ENCODE data around the gene HOXA6.

The HOXA6 gene

GRCh38 chr7:27106901-27107240 is 40.7 kb downstream of the HOXA6 start:
- Histone ChIP-seq H3K9me3 (ENCODE audit: low read length) (peaks cover 2% of the 10 kb centered on the region), H3K36me3 (ENCODE audit: insufficient read depth, low read length) (no peaks in the 10 kb centered on the region), H3K4me3 (ENCODE audit: low read length) (no peak overlapping the region), H2AFZ (ENCODE audit: low read depth, low read length) (peak overlapping the region; percentile 17), H3K4me1 (ENCODE audit: insufficient read depth, low read length) (peaks cover 5% of the 10 kb centered on the region), H3K27me3 (ENCODE audit: insufficient read depth, low read length) (peaks cover 97% of the 10 kb centered on the region)

GRCh38 chr7:27106181-27106900 is 41.2 kb downstream of the HOXA6 start:
- Histone ChIP-seq H3K9me3 (ENCODE audit: low read length) (peaks cover 2% of the 10 kb centered on the region), H3K4me1 (ENCODE audit: insufficient read depth, low read length) (peaks cover 5% of the 10 kb centered on the region), H3K27me3 (ENCODE audit: insufficient read depth, low read length) (peaks cover 97% of the 10 kb centered on the region), H3K4me3 (ENCODE audit: low read length) (no peak overlapping the region), H3K36me3 (ENCODE audit: insufficient read depth, low read length) (no peaks in the 10 kb centered on the region), H2AFZ (ENCODE audit: low read depth, low read length) (peak overlapping the region; percentile 17)

GRCh38 chr7:27105301-27106031 is 42.1 kb downstream of the HOXA6 start:
- H3K27me3 ChIP-seq (ENCODE audit: insufficient read depth, low read length), result peaks cover 97% of the 10 kb centered on the region
- no peaks in the 10 kb centered on the region for H3K9me3 ChIP-seq (ENCODE audit: low read length)
- no peak overlapping the region for H2AFZ ChIP-seq (ENCODE audit: low read depth, low read length)
- H3K4me1 ChIP-seq (ENCODE audit: insufficient read depth, low read length), result peaks cover 5% of the 10 kb centered on the region
- no peaks in the 10 kb centered on the region for H3K36me3 ChIP-seq (ENCODE audit: insufficient read depth, low read length)
- H3K4me3 ChIP-seq (ENCODE audit: low read length), result no peak overlapping the region

GRCh38 chr7:27104341-27105058 is 43.1 kb downstream of the HOXA6 start:
- Histone ChIP-seq H2AFZ (ENCODE audit: low read depth, low read length) (no peak overlapping the region), H3K4me1 (ENCODE audit: insufficient read depth, low read length) (peaks cover 5% of the 10 kb centered on the region), H3K4me3 (ENCODE audit: low read length) (no peak overlapping the region), H3K36me3 (ENCODE audit: insufficient read depth, low read length) (no peaks in the 10 kb centered on the region), H3K9me3 (ENCODE audit: low read length) (no peaks in the 10 kb centered on the region), H3K27me3 (ENCODE audit: insufficient read depth, low read length) (peaks cover 97% of the 10 kb centered on the region)

GRCh38 chr7:27103489-27104226 is 43.9 kb downstream of the HOXA6 start:
- Histone ChIP-seq H3K4me1 (ENCODE audit: insufficient read depth, low read length) (peaks cover 5% of the 10 kb centered on the region), H3K27me3 (ENCODE audit: insufficient read depth, low read length) (peaks cover 97% of the 10 kb centered on the region), H3K36me3 (ENCODE audit: insufficient read depth, low read length) (no peaks in the 10 kb centered on the region), H3K4me3 (ENCODE audit: low read length) (no peak overlapping the region), H3K9me3 (ENCODE audit: low read length) (no peaks in the 10 kb centered on the region), H2AFZ (ENCODE audit: low read depth, low read length) (no peak overlapping the region)

GRCh38 chr7:27102581-27103442 is 44.8 kb downstream of the HOXA6 start, which contains the start of gene HOXA2:
TSS of gene HOXA2 (minus strand) at chr7:27102683. CDS start at chr7:27102500, 183 bp downstream.
- peaks cover 5% of the 10 kb centered on the region for H3K4me1 ChIP-seq (ENCODE audit: insufficient read depth, low read length)
- no peak within 1 kb of the TSS for H3K4me3 ChIP-seq (ENCODE audit: low read length)
- H3K36me3 ChIP-seq (ENCODE audit: insufficient read depth, low read length), result no peaks in the 10 kb centered on the region
- H2AFZ ChIP-seq (ENCODE audit: low read depth, low read length), result no peak within 1 kb of the TSS
- H3K27me3 ChIP-seq (ENCODE audit: insufficient read depth, low read length), result peaks cover 97% of the 10 kb centered on the region
- H3K9me3 ChIP-seq (ENCODE audit: low read length), result no peaks in the 10 kb centered on the region

GRCh38 chr7:27101957-27102580 is 45.5 kb downstream of the HOXA6 start:
- Histone ChIP-seq H3K9me3 (ENCODE audit: low read length) (no peaks in the 10 kb centered on the region), H3K4me1 (ENCODE audit: insufficient read depth, low read length) (peaks cover 5% of the 10 kb centered on the region), H3K36me3 (ENCODE audit: insufficient read depth, low read length) (no peaks in the 10 kb centered on the region), H3K4me3 (ENCODE audit: low read length) (no peak overlapping the region), H2AFZ (ENCODE audit: low read depth, low read length) (no peak overlapping the region), H3K27me3 (ENCODE audit: insufficient read depth, low read length) (peaks cover 97% of the 10 kb centered on the region)

- Histone ChIP-seq H2AFZ (ENCODE audit: low read depth, low read length) (no peak overlapping the region), H3K9me3 (ENCODE audit: low read length) (no peaks in the 10 kb centered on the region), H3K4me3 (ENCODE audit: low read length) (no peak overlapping the region), H3K4me1 (ENCODE audit: insufficient read depth, low read length) (peaks cover 4% of the 10 kb centered on the region), H3K36me3 (ENCODE audit: insufficient read depth, low read length) (no peaks in the 10 kb centered on the region), H3K27me3 (ENCODE audit: insufficient read depth, low read length) (peaks cover 98% of the 10 kb centered on the region)
Observed at GRCh38 chr7:27101171-27101956, 46.2 kb downstream of the HOXA6 start.

- Histone ChIP-seq H3K27me3 (ENCODE audit: insufficient read depth, low read length) (peaks cover 96% of the 10 kb centered on the region), H2AFZ (ENCODE audit: low read depth, low read length) (no peak overlapping the region), H3K36me3 (ENCODE audit: insufficient read depth, low read length) (no peaks in the 10 kb centered on the region), H3K4me3 (ENCODE audit: low read length) (no peak overlapping the region), H3K4me1 (ENCODE audit: insufficient read depth, low read length) (peaks cover 4% of the 10 kb centered on the region), H3K9me3 (ENCODE audit: low read length) (no peaks in the 10 kb centered on the region)
Observed at GRCh38 chr7:27100694-27101170, 46.8 kb downstream of the HOXA6 start.

GRCh38 chr7:27099453-27100370 is 47.9 kb downstream of the HOXA6 start:
- Histone ChIP-seq H3K27me3 (ENCODE audit: insufficient read depth, low read length) (peaks cover 98% of the 10 kb centered on the region), H3K36me3 (ENCODE audit: insufficient read depth, low read length) (no peaks in the 10 kb centered on the region), H3K9me3 (ENCODE audit: low read length) (peaks cover 2% of the 10 kb centered on the region), H3K4me1 (ENCODE audit: insufficient read depth, low read length) (peaks cover 4% of the 10 kb centered on the region), H2AFZ (ENCODE audit: low read depth, low read length) (no peak overlapping the region), H3K4me3 (ENCODE audit: low read length) (no peak overlapping the region)

All from neuron (in vitro differentiated cells).